GM23338 (cell line): ENCODE results near the gene TANGO6. TPM values are rescaled to one million over a fixed set of nuclear protein-coding genes. Genes with fewer than 3 reads are reported as not detected.

Experiments used
- ATAC-seq: fragments of 200-7000 bp; cut with Tn5 transposase; 3 replicates; pipeline ENCODE4 v1.9.1; 2020
- DNase-seq: peaks from one replicate; pipeline ENCODE4 v3.0.0-alpha.2; 2015; ENCODE audit warnings: low spot score
- H2AFZ ChIP-seq: fragments of 200-600 bp; sonication (generic); 2 replicates; pipeline ENCODE4 v1.8.0; 2016; ENCODE audit warnings: antibody characterized with exemption, mild to moderate bottlenecking, moderate library complexity
- H3F3A ChIP-seq: fragments of 200-600 bp; sonication (generic); replicated peaks from 2 replicates; pipeline ENCODE4 v1.8.0; 2017; ENCODE audit warnings: antibody characterized with exemption, mixed run types, low read depth
- H3K27ac ChIP-seq: fragments of 200-600 bp; sonication (generic); 2 replicates; pipeline ENCODE4 v1.6.1; 2016; ENCODE audit warnings: low read depth
- H3K27me3 ChIP-seq: fragments of 200-600 bp; sonication (generic); 2 replicates; pipeline ENCODE4 v1.8.0; 2016; ENCODE audit warnings: mild to moderate bottlenecking, mixed run types, moderate library complexity; ENCODE audit not compliant: insufficient read depth
- H3K36me3 ChIP-seq: fragments of 200-600 bp; sonication (generic); 2 replicates; pipeline ENCODE4 v1.8.0; 2016; ENCODE audit warnings: mild to moderate bottlenecking; ENCODE audit not compliant: insufficient read depth
- H3K4me1 ChIP-seq: fragments of 200-600 bp; sonication (generic); 2 replicates; pipeline ENCODE4 v1.8.0; 2016; ENCODE audit warnings: mild to moderate bottlenecking, moderate library complexity; ENCODE audit not compliant: insufficient read depth
- H3K4me2 ChIP-seq: fragments of 200-600 bp; sonication (generic); 2 replicates; pipeline ENCODE4 v1.7.1; 2017; ENCODE audit warnings: mixed run types
- H3K4me3 ChIP-seq: fragments of 200-600 bp; sonication (generic); 2 replicates; pipeline ENCODE4 v1.6.1; 2016; ENCODE audit warnings: mixed run types
- H3K79me2 ChIP-seq: fragments of 200-600 bp; sonication (generic); replicated peaks from 2 replicates; pipeline ENCODE4 v1.8.0; 2017; ENCODE audit warnings: mild to moderate bottlenecking; ENCODE audit not compliant: insufficient read depth
- H3K9me2 ChIP-seq: fragments of 200-600 bp; sonication (generic); 2 replicates; pipeline ENCODE4 v1.8.0; 2017; ENCODE audit not compliant: insufficient read depth
- H4K20me1 ChIP-seq: fragments of 200-600 bp; sonication (generic); replicated peaks from 2 replicates; pipeline ENCODE4 v1.8.0; 2017; ENCODE audit warnings: mild to moderate bottlenecking; ENCODE audit not compliant: insufficient read depth
- H3K27ac Mint-ChIP-seq: 2 replicates; pipeline ENCODE4 v1.8.0; 2020; ENCODE audit warnings: inconsistent platforms, mild to moderate bottlenecking, moderate library complexity, mixed read lengths
- H3K27me3 Mint-ChIP-seq: 3 replicates; pipeline ENCODE4 v1.8.0; 2022; ENCODE audit warnings: low read depth, mild to moderate bottlenecking, moderate library complexity, mixed read lengths, inconsistent platforms; ENCODE audit not compliant: insufficient read depth, poor library complexity
- H3K36me3 Mint-ChIP-seq: 3 replicates; pipeline ENCODE4 v1.8.0; 2021; ENCODE audit warnings: low read depth, mild to moderate bottlenecking, inconsistent platforms, moderate library complexity, mixed read lengths
- H3K4me1 Mint-ChIP-seq: 3 replicates; pipeline ENCODE4 v1.8.0; 2020; ENCODE audit warnings: mild to moderate bottlenecking, inconsistent platforms, mixed read lengths
- H3K4me3 Mint-ChIP-seq: 3 replicates; pipeline ENCODE4 v1.8.0; 2021; ENCODE audit warnings: moderate library complexity, mild to moderate bottlenecking, inconsistent platforms, mixed read lengths
- H3K9me3 Mint-ChIP-seq: 3 replicates; pipeline ENCODE4 v1.8.0; 2020; ENCODE audit warnings: moderate library complexity, mild to moderate bottlenecking, inconsistent platforms, mixed read lengths
- CREB1 ChIP-seq: fragments of 250-450 bp; sonication (Bioruptor Pico); IDR thresholded peaks from 2 replicates; pipeline ENCODE4 v1.5.0; 2020; ENCODE audit warnings: low read depth, mild to moderate bottlenecking, moderate library complexity
- CTCF ChIP-seq, 2 experiments: fragments of 200-600 bp in 1 of 2; sonication (generic) in 1 of 2; conservative IDR thresholded peaks; 2 replicates each; pipeline versions ENCODE4 v1.5.1 to v1.6.1; 2016 to 2017; ENCODE audit warnings: antibody characterized with exemption in 2 of 2, low read depth in 2 of 2, mild to moderate bottlenecking in 2 of 2, moderate library complexity in 1 of 2
- ETS1 ChIP-seq: IDR thresholded peaks from 2 replicates; pipeline ENCODE4 v1.6.1; 2016; ENCODE audit warnings: antibody characterized with exemption
- EZH2 ChIP-seq: fragments of 200-600 bp; sonication (generic); IDR thresholded peaks from one replicate; pipeline ENCODE4 v1.8.0; 2017; ENCODE audit warnings: antibody characterized with exemption, mild to moderate bottlenecking, low read depth; ENCODE audit not compliant: unreplicated experiment
- EZH2phosphoT487 ChIP-seq: fragments of 200-600 bp; sonication (generic); IDR thresholded peaks from one replicate; pipeline ENCODE4 v1.8.1; 2018; ENCODE audit warnings: antibody characterized with exemption; ENCODE audit not compliant: unreplicated experiment
- JUNB ChIP-seq: IDR thresholded peaks from one replicate; pipeline ENCODE4 v1.6.1; 2016; ENCODE audit warnings: antibody characterized with exemption; ENCODE audit not compliant: unreplicated experiment
- NANOG ChIP-seq: IDR thresholded peaks from 2 replicates; pipeline ENCODE4 v1.6.1; 2016; ENCODE audit warnings: antibody characterized with exemption, borderline replicate concordance
- POLR2AphosphoS5 ChIP-seq: IDR thresholded peaks from 2 replicates; pipeline ENCODE4 v1.6.1; 2016; ENCODE audit warnings: antibody characterized with exemption, low read depth
- ZNF114 ChIP-seq: fragments of 250-450 bp; sonication (Bioruptor Pico); IDR thresholded peaks from 2 replicates; pipeline ENCODE4 v1.5.0; 2020; ENCODE audit warnings: mild to moderate bottlenecking, moderate library complexity
- polyA plus RNA-seq: library from polyadenylated mRNA; unstranded; fragments of >200 nt; fragmentation: Nextera tagmentation; extraction: Ambion mirVana; gene quantifications from 2 replicates; pipeline ENCODE4 v1.2.1, GENCODE V29; 2016
- total RNA-seq: library from RNA; depleted of rRNA; stranded (reverse); fragments of >200 nt; shearing (Covaris generic); gene quantifications from 2 replicates; pipeline ENCODE4 v1.2.3, GENCODE V29; 2014
- TF ChIP-seq, protein P1 (sequence below): IDR thresholded peaks from one replicate; pipeline ENCODE4 v1.6.1; 2018; ENCODE audit warnings: antibody characterized with exemption; ENCODE audit not compliant: unreplicated experiment

TANGO6 gene
- total and polyA plus RNA-seq, 2 experiments from 2014 or later: 7.2 to 23.2 TPM

DNA sequence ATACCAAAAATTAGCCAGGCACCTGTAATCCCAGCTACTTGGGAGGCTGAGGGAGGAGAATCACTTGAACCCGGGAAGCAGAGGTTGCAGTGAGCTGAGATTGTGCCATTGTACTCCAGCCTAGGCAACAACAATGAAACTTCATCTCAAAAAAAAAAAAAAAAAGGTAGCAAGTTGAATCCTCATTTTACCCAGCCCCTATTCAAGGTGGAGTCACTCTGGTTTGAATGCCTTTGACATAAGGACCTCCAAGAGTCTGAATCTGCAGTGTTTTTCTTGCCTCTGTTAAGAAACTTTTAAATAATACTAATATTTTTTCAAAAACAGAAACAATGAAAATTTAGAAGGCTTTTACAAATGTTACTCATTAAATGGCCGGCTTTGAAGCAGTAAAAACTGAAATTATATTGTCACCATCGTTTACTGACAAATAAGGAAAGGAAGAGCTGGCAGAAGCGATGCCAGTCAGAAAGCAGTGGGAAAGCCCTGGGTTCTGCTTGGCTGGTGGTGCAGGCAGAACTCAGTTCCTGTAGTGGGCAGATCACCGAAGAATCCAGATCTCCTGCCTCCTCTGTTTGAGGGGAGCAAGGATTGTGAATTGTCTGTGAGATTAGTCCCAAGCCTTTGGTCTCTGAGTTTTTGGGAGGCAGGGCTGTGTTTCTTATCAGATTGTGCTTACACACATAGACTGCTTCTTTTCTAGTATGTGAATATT is 162.5 kb downstream of the TANGO6 start (continued):
- TF ChIP-seq CTCF (conservative IDR thresholded peaks at IDR 0.05; ENCODE audit: low read depth in 2 of 2): no peak
- TF ChIP-seq NANOG: no peak
- TF ChIP-seq, protein P1, sequence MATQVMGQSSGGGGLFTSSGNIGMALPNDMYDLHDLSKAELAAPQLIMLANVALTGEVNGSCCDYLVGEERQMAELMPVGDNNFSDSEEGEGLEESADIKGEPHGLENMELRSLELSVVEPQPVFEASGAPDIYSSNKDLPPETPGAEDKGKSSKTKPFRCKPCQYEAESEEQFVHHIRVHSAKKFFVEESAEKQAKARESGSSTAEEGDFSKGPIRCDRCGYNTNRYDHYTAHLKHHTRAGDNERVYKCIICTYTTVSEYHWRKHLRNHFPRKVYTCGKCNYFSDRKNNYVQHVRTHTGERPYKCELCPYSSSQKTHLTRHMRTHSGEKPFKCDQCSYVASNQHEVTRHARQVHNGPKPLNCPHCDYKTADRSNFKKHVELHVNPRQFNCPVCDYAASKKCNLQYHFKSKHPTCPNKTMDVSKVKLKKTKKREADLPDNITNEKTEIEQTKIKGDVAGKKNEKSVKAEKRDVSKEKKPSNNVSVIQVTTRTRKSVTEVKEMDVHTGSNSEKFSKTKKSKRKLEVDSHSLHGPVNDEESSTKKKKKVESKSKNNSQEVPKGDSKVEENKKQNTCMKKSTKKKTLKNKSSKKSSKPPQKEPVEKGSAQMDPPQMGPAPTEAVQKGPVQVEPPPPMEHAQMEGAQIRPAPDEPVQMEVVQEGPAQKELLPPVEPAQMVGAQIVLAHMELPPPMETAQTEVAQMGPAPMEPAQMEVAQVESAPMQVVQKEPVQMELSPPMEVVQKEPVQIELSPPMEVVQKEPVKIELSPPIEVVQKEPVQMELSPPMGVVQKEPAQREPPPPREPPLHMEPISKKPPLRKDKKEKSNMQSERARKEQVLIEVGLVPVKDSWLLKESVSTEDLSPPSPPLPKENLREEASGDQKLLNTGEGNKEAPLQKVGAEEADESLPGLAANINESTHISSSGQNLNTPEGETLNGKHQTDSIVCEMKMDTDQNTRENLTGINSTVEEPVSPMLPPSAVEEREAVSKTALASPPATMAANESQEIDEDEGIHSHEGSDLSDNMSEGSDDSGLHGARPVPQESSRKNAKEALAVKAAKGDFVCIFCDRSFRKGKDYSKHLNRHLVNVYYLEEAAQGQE: no peak
- TF ChIP-seq EZH2: no peak
- TF ChIP-seq POLR2AphosphoS5: no peak
- no peak for TF ChIP-seq CREB1 (CRISPR knock-in tag)
- no peak for TF ChIP-seq JUNB

GRCh38 chr16:69012906-69013305 is 169.6 kb downstream of the TANGO6 start:
- Histone ChIP-seq H3K27ac (no peak overlapping the region), H3K4me1 (peaks cover 7% of the 10 kb centered on the region; the same call in 1 of the 2 replicates), H3K4me3 (no peak overlapping the region), H2AFZ (no peak overlapping the region), H3K9me2 (no peaks in the 10 kb centered on the region), H3K36me3 (no peaks in the 10 kb centered on the region), H4K20me1 (no peaks in the 10 kb centered on the region), H3F3A (no peaks in the 10 kb centered on the region), H3K27me3 (no peaks in the 10 kb centered on the region), H3K79me2 (no peaks in the 10 kb centered on the region), H3K4me2 (no peak overlapping the region)
- no peak overlapping the region for H3K4me3 Mint-ChIP-seq
- TF ChIP-seq ETS1 (no peak), JUNB (no peak), POLR2AphosphoS5 (no peak), ZNF114 (CRISPR knock-in tag) (no peak), EZH2phosphoT487 (no peak), EZH2 (no peak), CTCF (conservative IDR thresholded peaks at IDR 0.05; ENCODE audit: low read depth in 2 of 2) (no peak), CREB1 (CRISPR knock-in tag) (no peak), NANOG (no peak)
- TF ChIP-seq, protein P1: no peak
- H3K4me1 Mint-ChIP-seq: peaks cover 11% of the 10 kb centered on the region
- peaks cover 2% of the 10 kb centered on the region for H3K27me3 Mint-ChIP-seq
- no peak overlapping the region for H3K27ac Mint-ChIP-seq
- DNase-seq (no peak), ATAC-seq (no peak)
- H3K36me3 Mint-ChIP-seq: no peaks in the 10 kb centered on the region; the same call in 2 of the 3 replicates
- H3K9me3 Mint-ChIP-seq: no peaks in the 10 kb centered on the region
